SJSA1 (cell line): ENCODE data around the gene GRB10. TPM values are rescaled to one million over a fixed set of nuclear protein-coding genes. Genes with fewer than 3 reads are reported as not detected.
"Not testable (repeated sequence)": the region's sequence is repeated elsewhere in the genome, so short reads cannot be mapped to it uniquely, and the experiment has no call there.

ENCODE experiments used
- DNase-seq, 2 experiments: peaks; one replicate each; pipeline ENCODE4 v3.0.0-alpha.2; 2015 to 2020; ENCODE audit warnings: low spot score in 2 of 2, low read depth in 1 of 2
- H3K27ac ChIP-seq: fragments of 250-450 bp; sonication (Bioruptor Pico); 2 replicates; pipeline ENCODE4 v1.5.1; 2020; ENCODE audit warnings: mild to moderate bottlenecking, moderate library complexity
- H3K27me3 ChIP-seq: fragments of 250-450 bp; sonication (Bioruptor Pico); replicated peaks from 2 replicates; pipeline ENCODE4 v1.5.1; 2020; ENCODE audit warnings: mild to moderate bottlenecking, moderate library complexity
- H3K36me3 ChIP-seq: fragments of 250-450 bp; sonication (Bioruptor Pico); 2 replicates; pipeline ENCODE4 v1.5.1; 2020; ENCODE audit warnings: mild to moderate bottlenecking
- H3K4me1 ChIP-seq: fragments of 250-450 bp; sonication (Bioruptor Pico); replicated peaks from 2 replicates; pipeline ENCODE4 v1.6.1; 2021; ENCODE audit warnings: mild to moderate bottlenecking
- H3K4me3 ChIP-seq: fragments of 250-450 bp; sonication (Bioruptor Pico); 2 replicates; pipeline ENCODE4 v1.5.1; 2020; ENCODE audit warnings: mild to moderate bottlenecking
- H3K9me3 ChIP-seq: fragments of 250-450 bp; sonication (Bioruptor Pico); replicated peaks from 2 replicates; pipeline ENCODE4 v1.5.1; 2020; ENCODE audit warnings: mild to moderate bottlenecking
- total RNA-seq: library from RNA; depleted of rRNA; stranded (reverse); fragments of >200 nt; shearing (Covaris generic); gene quantifications from 2 replicates; pipeline ENCODE4 v1.2.3, GENCODE V29; 2014

The GRB10 gene
- total RNA-seq, 1 experiment from 2014 or later, result 3.3 TPM

DNA sequence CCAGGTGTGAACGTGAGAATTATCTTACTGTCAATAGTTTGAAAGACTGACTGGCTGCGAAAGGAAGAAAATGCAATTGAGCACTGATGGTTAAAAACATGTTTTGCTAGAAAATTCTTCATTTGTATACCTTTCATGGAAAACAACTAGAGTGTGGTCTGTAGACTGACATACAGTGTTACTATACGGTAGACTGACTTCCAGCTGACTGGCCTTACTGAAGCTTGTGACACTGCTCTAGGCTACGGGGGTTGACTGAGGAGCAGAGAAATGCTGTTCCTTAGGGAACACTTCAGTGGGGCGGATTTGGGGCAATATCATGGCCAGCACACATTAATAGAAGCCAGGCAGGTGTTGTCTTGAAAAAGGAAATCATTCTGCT is 191.6 kb downstream of the GRB10 start:
- Histone ChIP-seq H3K4me3 (no peak overlapping the region), H3K4me1 (no peaks in the 10 kb centered on the region)

DNA sequence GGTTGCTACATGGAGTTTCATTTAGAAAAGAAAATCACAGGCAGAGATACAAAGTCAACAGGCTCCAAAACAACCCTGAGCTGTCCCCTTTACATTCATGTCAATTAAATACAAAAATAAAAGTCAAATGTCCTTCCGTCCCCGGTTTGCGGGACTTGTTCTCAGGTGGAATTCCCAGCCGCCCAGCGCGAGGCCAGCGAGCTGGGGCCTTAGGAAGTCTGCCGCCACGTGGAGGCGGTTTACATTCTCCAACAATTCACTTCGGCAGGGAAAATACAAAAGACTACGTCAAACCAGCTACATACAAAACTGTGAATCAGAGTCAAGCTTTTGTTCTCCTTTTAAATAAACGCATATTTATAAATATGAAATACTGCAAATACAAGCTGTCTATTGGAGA is 192.2 kb downstream of the GRB10 start:
- Histone ChIP-seq H3K27me3 (no peaks in the 10 kb centered on the region), H3K36me3 (no peaks in the 10 kb centered on the region), H3K27ac (no peak overlapping the region), H3K4me1 (no peaks in the 10 kb centered on the region), H3K4me3 (no peak overlapping the region), H3K9me3 (no peaks in the 10 kb centered on the region)
- no peak for DNase-seq

More for the DNA sequence above, 191.6 kb downstream of the GRB10 start:
- Histone ChIP-seq H3K9me3 (no peaks in the 10 kb centered on the region), H3K36me3 (no peaks in the 10 kb centered on the region), H3K27me3 (no peaks in the 10 kb centered on the region), H3K27ac (no peak overlapping the region)
- DNase-seq, result no peak

DNA sequence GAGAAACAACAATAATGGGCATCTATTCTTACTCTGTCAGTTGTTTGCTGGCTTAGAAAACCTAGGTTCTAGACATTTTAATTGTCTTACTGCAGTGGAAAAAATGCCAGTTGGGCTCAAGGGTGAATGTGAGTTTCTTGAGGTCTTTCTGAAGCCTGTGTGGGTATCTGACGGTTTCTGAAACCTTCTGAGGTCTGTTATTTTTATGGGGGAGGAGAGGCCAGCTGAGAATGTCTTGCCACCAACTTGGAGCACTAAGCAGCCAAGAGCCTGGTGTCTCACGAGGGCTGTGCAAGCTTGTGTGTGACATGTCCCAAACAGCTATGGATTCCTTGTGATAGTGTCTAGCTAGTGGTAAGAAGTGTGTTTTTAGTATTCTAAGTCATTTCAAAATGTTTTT is 193.3 kb downstream of the GRB10 start:
- H3K27me3 ChIP-seq, result no peaks in the 10 kb centered on the region
- H3K36me3 ChIP-seq, result no peaks in the 10 kb centered on the region
- H3K4me1 ChIP-seq, result no peaks in the 10 kb centered on the region
- no peak overlapping the region for H3K4me3 ChIP-seq
- H3K27ac ChIP-seq, result no peak overlapping the region
- DNase-seq, result no peak
- no peaks in the 10 kb centered on the region; the same call in 1 of the 2 replicates for H3K9me3 ChIP-seq

DNA sequence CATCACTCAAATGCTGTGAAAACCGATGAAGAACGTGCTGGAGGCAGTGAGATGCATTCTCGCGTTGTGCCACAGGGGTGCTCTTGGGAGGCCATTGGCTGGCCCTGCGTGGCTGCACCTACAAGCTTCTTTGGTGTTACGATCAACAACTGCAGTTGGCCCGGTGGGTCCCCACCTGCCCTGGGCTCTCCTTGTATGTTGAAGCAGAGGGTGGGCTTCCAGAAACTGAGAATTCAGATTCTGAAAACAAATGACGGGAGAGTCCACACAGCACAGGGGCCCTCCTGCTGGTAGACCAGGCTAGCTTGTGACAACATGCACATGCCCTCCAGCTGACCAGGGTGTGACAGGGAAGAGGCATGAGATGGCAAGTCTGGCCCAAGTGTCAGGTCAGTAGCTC is 193.8 kb downstream of the GRB10 start:
- no peaks in the 10 kb centered on the region; the same call in 1 of the 2 replicates for H3K9me3 ChIP-seq
- no peak overlapping the region for H3K27ac ChIP-seq
- H3K4me3 ChIP-seq, result no peak overlapping the region
- DNase-seq, result no peak
- H3K4me1 ChIP-seq, result no peaks in the 10 kb centered on the region
- H3K36me3 ChIP-seq, result no peaks in the 10 kb centered on the region
- H3K27me3 ChIP-seq, result no peaks in the 10 kb centered on the region

DNA sequence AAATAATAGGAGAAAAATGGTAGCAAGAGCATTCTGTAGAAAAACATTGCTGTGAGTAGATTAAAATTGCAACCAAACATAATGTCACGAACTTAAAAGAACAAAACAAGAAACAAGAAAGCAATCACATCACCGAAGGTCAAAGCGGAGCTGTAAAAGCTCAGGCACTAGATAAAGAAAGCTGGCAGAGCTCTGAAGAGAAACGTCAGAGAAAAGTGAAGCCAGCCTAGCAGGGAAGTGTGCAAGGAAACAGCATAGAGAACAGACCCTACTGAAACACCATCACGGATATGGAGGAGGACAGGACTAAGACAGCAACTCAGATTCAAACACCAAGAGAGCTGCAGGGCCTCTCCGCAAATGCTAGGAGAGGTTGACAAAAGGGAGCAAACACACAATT is 195.0 kb downstream of the GRB10 start:
- Histone ChIP-seq H3K4me1 (no peaks in the 10 kb centered on the region), H3K9me3 (no peaks in the 10 kb centered on the region; the same call in 1 of the 2 replicates), H3K36me3 (no peaks in the 10 kb centered on the region), H3K27ac (no peak overlapping the region), H3K4me3 (no peak overlapping the region), H3K27me3 (no peaks in the 10 kb centered on the region)
- no peak for DNase-seq

DNA sequence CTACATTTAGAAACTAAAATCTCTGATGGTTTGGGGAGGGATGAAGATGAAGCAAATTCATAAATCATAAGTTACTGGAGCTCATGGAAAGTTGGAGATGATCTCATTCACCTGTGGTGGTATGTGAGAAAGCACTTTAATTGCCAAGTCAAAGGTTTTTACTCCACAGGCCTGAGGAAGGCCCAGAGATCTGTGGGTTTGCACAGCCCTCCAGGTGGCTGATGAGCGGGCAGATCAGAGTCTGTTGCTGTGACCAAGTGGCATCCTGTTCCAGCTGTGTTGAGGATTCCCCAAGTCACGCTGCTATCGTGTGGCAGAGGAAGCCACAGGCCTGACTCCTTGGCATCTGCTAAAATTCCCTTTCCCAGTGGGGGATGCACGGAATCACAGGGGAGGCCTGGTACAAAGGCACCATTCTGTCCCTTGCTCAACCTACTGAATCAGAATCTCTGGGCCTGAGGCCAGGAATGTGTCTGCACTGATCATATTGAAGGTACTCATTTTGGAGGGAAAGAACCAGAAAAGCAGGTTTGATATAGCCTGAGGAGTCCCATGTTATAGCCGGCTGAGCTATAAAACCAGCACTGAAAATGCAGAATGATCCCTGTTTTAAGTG is 197.8 kb downstream of the GRB10 start:
- no peak for DNase-seq
- H3K27ac ChIP-seq, result no peak overlapping the region
- no peaks in the 10 kb centered on the region; the same call in 1 of the 2 replicates for H3K9me3 ChIP-seq
- H3K36me3 ChIP-seq, result no peaks in the 10 kb centered on the region
- H3K27me3 ChIP-seq, result no peaks in the 10 kb centered on the region
- no peaks in the 10 kb centered on the region for H3K4me1 ChIP-seq
- H3K4me3 ChIP-seq, result no peak overlapping the region

DNA sequence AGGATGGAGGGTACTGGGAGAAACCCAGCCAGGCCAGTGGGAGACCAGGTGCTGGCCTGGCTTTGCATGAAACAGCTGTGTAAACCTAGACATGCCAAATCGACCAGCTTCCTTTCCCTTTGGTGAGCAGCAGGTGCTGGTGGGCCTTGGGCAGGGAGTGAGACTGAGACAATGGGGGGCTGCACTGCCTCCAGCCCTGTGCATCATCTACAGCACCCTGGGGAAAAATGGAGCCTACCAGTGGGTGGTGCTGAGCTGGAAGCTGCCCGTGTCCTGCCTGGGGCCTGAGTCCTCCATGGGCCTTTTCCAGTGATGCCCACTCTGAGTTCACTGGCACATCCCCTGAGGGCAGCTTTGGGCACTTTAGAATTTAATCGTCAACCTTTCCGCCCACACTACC is 198.3 kb downstream of the GRB10 start:
- Histone ChIP-seq H3K4me1 (no peaks in the 10 kb centered on the region), H3K27me3 (no peaks in the 10 kb centered on the region), H3K9me3 (no peaks in the 10 kb centered on the region; the same call in 1 of the 2 replicates), H3K27ac (no peak overlapping the region), H3K36me3 (no peaks in the 10 kb centered on the region), H3K4me3 (no peak overlapping the region)
- no peak for DNase-seq

DNA sequence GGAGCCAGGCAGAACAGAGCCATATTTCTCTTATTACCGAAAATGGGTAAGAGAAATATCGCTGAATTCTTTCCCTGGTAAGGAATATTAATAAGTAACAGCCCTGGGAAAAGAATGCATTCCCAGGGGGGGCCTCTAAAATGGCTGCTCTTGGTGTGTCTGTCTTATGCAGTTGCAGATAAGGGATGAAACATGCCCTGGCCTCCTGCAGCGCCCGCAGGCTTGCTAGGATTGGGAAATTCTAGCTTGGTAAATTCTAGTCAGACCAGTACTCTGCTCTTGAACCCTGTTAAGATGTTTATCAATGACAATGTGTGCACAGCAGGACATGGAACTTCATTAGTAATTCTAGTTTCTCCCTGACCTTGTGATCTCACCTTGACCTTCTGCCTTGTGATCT is 199.4 kb downstream of the GRB10 start:
- H3K27ac ChIP-seq, H3K4me1 ChIP-seq, H3K27me3 ChIP-seq, H3K36me3 ChIP-seq, H3K9me3 ChIP-seq, DNase-seq, H3K4me3 ChIP-seq: not testable (repeated sequence)

DNA sequence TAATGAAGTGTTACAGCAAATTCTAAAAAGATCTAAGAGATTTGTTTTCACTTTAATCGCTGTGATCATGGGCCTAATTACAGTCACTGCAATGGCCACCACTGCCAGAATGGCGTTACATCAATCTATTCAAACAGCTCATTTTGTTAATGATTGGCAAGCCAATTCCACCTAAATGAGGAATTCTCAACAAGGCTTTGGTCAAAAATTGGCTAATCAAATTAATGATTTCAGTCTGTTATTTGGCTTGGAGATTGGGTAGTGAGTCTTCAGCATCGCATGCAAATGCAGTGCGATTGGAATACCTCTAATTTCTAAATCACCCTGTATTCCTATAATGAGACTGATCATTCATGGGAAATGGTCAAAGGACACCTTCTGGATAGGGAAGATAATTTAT is 200.4 kb downstream of the GRB10 start:
- H3K4me1 ChIP-seq, H3K27ac ChIP-seq, H3K27me3 ChIP-seq, H3K9me3 ChIP-seq, H3K4me3 ChIP-seq, H3K36me3 ChIP-seq, DNase-seq: not testable (repeated sequence)

DNA sequence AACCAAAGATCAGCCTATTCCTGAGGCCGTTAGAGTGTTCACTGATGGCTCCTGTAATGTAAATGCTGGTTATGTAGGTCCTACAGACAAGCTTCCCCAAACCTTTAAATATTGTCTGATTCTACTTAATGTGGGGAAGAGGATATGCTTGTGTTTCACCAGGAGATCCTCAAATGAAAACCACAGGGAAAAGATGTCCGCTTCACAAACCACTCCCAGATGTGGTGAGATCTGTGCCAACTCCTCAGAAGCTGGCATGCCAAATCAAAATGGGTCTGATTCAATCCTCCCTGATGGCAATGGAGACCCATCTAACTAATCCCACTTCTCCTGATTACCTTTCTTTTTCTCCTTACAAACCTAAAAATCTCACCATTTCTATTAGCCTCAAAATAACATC is 202.0 kb downstream of the GRB10 start:
- not testable (repeated sequence) for H3K36me3 ChIP-seq, H3K27ac ChIP-seq, H3K4me3 ChIP-seq, H3K27me3 ChIP-seq, H3K9me3 ChIP-seq, DNase-seq, H3K4me1 ChIP-seq

DNA sequence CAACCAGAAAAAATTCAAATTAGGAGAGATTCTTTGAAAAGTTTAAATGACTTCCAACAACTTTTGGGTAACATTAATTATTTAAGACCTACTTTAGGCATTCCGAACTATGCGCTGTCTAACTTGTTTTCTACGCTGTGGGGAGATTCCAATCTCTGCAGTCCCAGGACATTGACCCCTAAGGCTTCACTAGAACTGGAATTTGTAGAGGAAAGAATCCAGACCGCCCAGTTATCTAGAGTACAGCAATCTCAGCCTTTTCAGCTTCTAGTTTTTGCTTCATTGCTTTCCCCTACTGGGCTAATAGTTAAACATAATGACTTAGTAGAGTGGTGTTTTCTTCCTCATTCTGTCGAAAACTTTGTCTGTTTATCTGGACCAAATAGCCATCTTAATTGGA is 202.6 kb downstream of the GRB10 start:
- DNase-seq, result no peak
- no peak overlapping the region for H3K4me3 ChIP-seq
- H3K9me3 ChIP-seq, result no peaks in the 10 kb centered on the region; the same call in 1 of the 2 replicates
- no peak overlapping the region for H3K27ac ChIP-seq
- H3K36me3 ChIP-seq, result no peaks in the 10 kb centered on the region
- H3K4me1 ChIP-seq, result no peaks in the 10 kb centered on the region
- no peaks in the 10 kb centered on the region for H3K27me3 ChIP-seq

DNA sequence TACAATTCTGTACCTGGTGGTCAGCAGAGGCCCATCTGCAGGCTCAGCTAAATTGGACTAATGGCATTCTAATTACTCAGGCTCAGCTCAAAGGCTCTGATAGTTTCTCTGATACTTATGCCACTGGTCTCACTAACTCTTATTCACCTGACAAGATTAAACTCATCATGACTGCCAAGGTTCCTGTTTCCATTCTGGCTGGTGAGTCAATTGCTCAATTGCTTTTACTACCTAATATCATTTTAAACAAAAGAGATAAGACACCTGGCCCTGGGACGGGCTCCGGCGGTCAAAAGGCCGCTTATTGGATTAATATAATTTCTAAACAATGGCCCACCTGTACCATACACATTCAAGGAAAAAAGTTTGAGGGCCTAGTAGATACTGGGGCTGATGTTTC is 204.6 kb downstream of the GRB10 start:
- H3K4me1 ChIP-seq, H3K36me3 ChIP-seq, DNase-seq, H3K9me3 ChIP-seq, H3K27me3 ChIP-seq, H3K27ac ChIP-seq, H3K4me3 ChIP-seq: not testable (repeated sequence)

DNA sequence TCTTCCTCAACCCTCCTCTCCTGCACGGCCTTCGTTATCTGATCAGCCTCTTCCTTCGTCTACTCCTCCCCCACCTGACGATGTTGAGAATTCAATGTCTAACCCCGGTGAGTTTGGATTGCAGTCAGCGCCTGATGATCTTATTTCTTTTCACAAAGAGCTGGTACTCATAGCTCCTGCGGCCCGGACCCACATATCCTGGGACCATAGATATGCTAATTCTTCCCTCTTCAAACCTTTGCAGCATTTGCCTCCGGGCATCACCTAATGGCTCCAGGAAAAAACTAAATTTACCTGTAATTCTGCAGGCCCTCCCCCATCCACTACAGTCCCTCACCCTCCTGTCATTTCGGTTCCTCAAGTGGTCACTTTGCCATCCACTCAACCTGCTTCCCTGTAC is 205.1 kb downstream of the GRB10 start:
- H3K27me3 ChIP-seq, result no peaks in the 10 kb centered on the region

DNA sequence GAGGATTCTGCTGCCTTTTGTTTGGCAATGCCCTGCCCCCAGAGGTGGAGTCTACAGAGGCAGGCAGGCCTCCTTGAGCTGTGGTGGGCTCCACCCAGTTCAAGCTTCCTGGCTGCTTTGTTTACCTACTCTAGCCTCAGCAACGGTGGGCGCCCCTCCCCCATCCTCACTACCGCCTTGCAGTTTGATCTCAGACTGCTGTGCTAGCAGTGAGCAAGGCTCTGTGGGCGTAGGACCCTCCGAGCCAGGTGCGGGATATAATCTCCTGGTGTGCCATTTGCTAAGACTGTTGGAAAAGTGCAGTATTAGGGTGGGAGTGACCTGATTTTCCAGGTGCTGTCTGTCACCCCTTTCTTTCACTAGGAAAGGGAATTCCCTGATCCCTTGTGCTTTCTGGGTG is 206.3 kb downstream of the GRB10 start:
- not testable (repeated sequence) for H3K27me3 ChIP-seq, H3K4me1 ChIP-seq, H3K9me3 ChIP-seq, DNase-seq, H3K27ac ChIP-seq, H3K4me3 ChIP-seq, H3K36me3 ChIP-seq

More for the DNA sequence above, 205.1 kb downstream of the GRB10 start:
- no peak overlapping the region for H3K4me3 ChIP-seq
- no peak for DNase-seq
- H3K9me3 ChIP-seq, result no peaks in the 10 kb centered on the region
- H3K4me1 ChIP-seq, result no peaks in the 10 kb centered on the region
- H3K36me3 ChIP-seq, result no peaks in the 10 kb centered on the region
- no peak overlapping the region for H3K27ac ChIP-seq

DNA sequence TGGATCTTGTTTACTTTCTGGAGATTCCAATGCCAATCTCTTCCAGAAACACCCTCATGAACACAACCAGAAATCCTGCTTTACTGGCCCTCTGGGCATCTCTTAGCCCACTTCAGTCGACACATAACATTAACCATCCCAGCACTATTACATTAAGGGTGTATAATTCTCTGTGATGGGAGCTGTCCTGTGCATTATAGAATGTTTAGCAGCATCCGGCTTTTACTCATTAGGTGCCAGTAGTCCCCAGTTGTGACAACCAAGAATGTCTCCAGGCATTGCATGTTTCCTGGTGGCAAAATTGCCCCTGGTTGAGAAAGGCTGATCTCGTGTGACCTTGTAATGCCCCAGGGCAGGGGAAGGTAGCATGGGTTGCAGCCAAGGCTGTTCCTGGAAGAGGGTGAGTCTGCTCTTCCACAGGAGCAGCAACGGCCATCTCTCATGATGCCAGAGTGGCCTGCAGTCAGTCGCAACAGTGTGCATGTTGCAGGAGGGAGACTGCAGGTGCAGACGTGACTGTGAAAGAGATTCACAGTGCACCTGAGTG is 214.9 kb downstream of the GRB10 start:
- Histone ChIP-seq H3K4me1 (no peaks in the 10 kb centered on the region), H3K27ac (no peak overlapping the region), H3K27me3 (no peaks in the 10 kb centered on the region; the same call in 1 of the 2 replicates), H3K36me3 (no peaks in the 10 kb centered on the region), H3K4me3 (no peak overlapping the region), H3K9me3 (no peaks in the 10 kb centered on the region)
- DNase-seq, result no peak
